Aorta (tissue), 5 donors: Measurements from ENCODE around the gene SCAF4. TPM values are rescaled to one million over a fixed set of nuclear protein-coding genes. Genes with fewer than 3 reads are reported as not detected.
"Not testable (repeated sequence)": the region's sequence is repeated elsewhere in the genome, so short reads cannot be mapped to it uniquely, and the experiment has no call there.

Source experiments
- ATAC-seq: fragments of 200-7000 bp; cut with Tn5 transposase; one replicate; pipeline ENCODE4 v1.9.1; 2022; ENCODE audit warnings: moderate library complexity; ENCODE audit not compliant: low FRiP score
- DNase-seq, 2 donors: peaks; one replicate each; pipeline ENCODE4 v3.0.0-alpha.2; 2020
- H3K27ac ChIP-seq, 2 donors: one replicate each; pipeline ENCODE4 v1.5.1; 2013; ENCODE audit warnings: low read length in 2 of 2, mild to moderate bottlenecking in 2 of 2, moderate library complexity in 2 of 2, control low read depth in 1 of 2, inconsistent platforms in 1 of 2, low read depth in 1 of 2
- H3K27me3 ChIP-seq, 2 donors: one replicate each; pipeline ENCODE4 v1.6.1; 2013; ENCODE audit warnings: control low read depth in 1 of 2, low read length in 1 of 2, mild to moderate bottlenecking in 1 of 2, moderate library complexity in 1 of 2; ENCODE audit not compliant: insufficient read depth in 2 of 2, control insufficient read depth in 1 of 2
- H3K36me3 ChIP-seq, 2 donors: one replicate each; pipeline ENCODE4 v1.6.1; 2013; ENCODE audit warnings: control low read depth in 1 of 2, low read length in 1 of 2, mild to moderate bottlenecking in 1 of 2; ENCODE audit not compliant: insufficient read depth in 2 of 2, control insufficient read depth in 1 of 2
- H3K4me1 ChIP-seq, 2 donors: one replicate each; pipeline ENCODE4 v1.6.1; 2013; ENCODE audit warnings: low read length in 2 of 2, control low read depth in 1 of 2, mild to moderate bottlenecking in 1 of 2, moderate library complexity in 1 of 2; ENCODE audit not compliant: insufficient read depth in 2 of 2, control insufficient read depth in 1 of 2
- H3K4me3 ChIP-seq, 2 donors: one replicate each; pipeline ENCODE4 v1.5.1; 2013; ENCODE audit warnings: low read length in 2 of 2, control low read depth in 1 of 2, mild to moderate bottlenecking in 1 of 2
- H3K9me3 ChIP-seq: one replicate; pipeline ENCODE4 v1.6.1; 2013; ENCODE audit warnings: mild to moderate bottlenecking, low read length; ENCODE audit not compliant: control insufficient read depth
- WGBS, 2 donors: extraction: QIAGEN DNeasy Blood & Tissue Kit; methylation state at CpG; one replicate each; pipeline ENCODE4 v1.1.7; 2013; 5-methylcytosine and 5-hydroxymethylcytosine counted together
- intact Hi-C, 2 donors: fragments of 100-400 bp; cut with DNase I; formaldehyde crosslinking; loops; one replicate each; pipeline versions ENCODE4 v1.14.2 to v1.15.0; 2022
- polyA plus RNA-seq, 2 donors: library from polyadenylated mRNA; stranded (reverse); fragments of 200-250 nt; gene quantifications; one replicate each; pipeline ENCODE4 v1.2.3, GENCODE V29; 2013
- total RNA-seq, 2 donors: library from RNA; stranded (reverse); fragmentation: NEBNext Ultra II Directional; extraction: Animal tissue kit (Norgen Biotek cat#: 25700); gene quantifications; one replicate each; pipeline ENCODE4 v1.2.1, GENCODE V29; 2021
- donor health status: healthy with polysubstance abuse.
- donor health status: Bipolar disorder and iron deficiency.
- donor health status: DM: no; HTN: no; CAD: no.
- donor health status: DM: no; HTN: no; CAD: no.
- donor health status: DM: yes; HTN: yes; CAD: no.

The SCAF4 gene
- total and polyA plus RNA-seq, 4 donors, result 5.3 to 33.9 (median 21.2) TPM

DNA sequence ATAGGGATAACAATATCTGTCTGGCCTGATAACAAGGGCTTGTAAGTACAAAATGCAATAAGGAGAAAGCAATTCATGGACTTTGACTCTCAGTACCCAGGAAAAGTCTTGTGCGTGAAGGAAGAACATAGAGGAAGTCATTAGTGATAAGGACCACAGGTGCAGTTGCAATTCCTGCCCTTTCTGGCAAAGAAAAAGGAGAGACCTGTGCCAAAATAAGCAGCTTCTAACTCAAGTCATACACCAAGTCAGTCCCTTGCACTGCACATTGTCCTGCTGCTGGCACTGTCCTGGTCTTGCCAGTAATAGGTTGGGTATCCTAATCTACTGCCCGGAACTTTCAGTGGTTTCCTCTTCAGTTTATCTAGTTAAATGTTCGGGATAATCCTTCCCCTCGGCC lies 87.3 kb downstream of the SCAF4 start:
- WGBS, 2 donors, result 45 to 57% methylated on average over 4 of the region's 4 CpGs
- ATAC-seq, result no peak
- no peak overlapping the region for H3K27ac ChIP-seq
- no peak for DNase-seq
- intact Hi-C loops, result no loop called here
- H3K4me3 ChIP-seq, result no peak overlapping the region
- peaks cover 1% of the 10 kb centered on the region for H3K9me3 ChIP-seq
- H3K27me3 ChIP-seq, result no peaks in the 10 kb centered on the region
- no peaks in the 10 kb centered on the region for H3K4me1 ChIP-seq
- H3K36me3 ChIP-seq, result no peaks in the 10 kb centered on the region

DNA sequence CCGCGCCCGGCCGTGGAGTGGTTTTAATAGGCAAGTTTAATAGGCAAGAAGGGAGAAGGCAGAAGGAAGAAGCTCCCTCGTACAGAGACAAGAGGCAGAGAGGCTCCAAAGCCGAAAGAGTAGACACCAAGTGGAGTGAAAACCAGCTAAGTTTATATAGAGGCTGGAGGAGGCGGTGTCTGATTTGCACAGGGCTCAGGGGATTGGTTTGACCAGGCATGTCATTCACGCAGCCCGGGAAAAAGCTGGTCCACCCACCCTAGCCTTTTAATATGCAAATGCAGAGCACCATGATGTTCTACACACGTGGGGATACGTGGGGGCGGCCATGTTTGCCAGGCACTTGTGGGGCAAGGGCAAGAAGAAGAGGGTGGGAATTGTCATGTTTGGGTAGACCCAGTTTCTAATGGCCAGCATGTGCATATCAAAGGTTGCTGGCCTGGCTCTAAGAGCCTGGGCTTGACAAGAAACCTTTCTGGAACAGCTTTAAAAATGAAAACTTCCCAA lies 90.4 kb downstream of the SCAF4 start:
- Histone ChIP-seq H3K4me3 (no peak overlapping the region), H3K9me3 (no peaks in the 10 kb centered on the region), H3K36me3 (no peaks in the 10 kb centered on the region), H3K27ac (no peak overlapping the region), H3K27me3 (no peaks in the 10 kb centered on the region), H3K4me1 (no peaks in the 10 kb centered on the region)
- DNase-seq (no peak), ATAC-seq (no peak)
- intact Hi-C loops, result no loop called here
- whole genome bisulfite sequencing, 2 donors, result 95 to 97% methylated on average over 12 of the region's 12 CpGs

DNA sequence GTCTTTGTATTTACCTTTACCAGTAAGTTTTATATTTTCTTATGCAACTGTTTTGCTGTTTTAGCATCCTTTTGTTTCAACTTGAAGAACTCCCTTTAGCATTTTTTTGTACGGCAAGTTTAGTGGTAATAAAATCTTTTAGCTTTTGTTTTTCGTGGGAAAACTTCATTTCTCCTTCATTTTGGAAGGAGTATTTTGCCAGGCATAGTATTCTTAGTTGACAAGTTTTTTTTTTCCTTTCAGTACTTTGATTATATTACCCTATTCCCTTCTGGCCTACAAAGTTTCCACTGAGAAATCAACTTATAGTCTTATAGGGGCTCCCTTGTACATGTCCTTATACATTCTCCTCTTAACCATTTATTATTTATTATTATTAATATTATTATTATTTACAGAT lies 95.0 kb downstream of the SCAF4 start:
- H3K4me3 ChIP-seq, result no peak overlapping the region
- DNase-seq, result no peak
- H3K36me3 ChIP-seq, result no peaks in the 10 kb centered on the region
- intact Hi-C loops, result no loop called here
- no peak for ATAC-seq
- H3K9me3 ChIP-seq, result no peaks in the 10 kb centered on the region
- no peak overlapping the region for H3K27ac ChIP-seq
- H3K27me3 ChIP-seq, result no peaks in the 10 kb centered on the region
- H3K4me1 ChIP-seq, result no peaks in the 10 kb centered on the region
- 76 to 83% methylated on average over 2 of the region's 2 CpGs for WGBS, 2 donors

DNA sequence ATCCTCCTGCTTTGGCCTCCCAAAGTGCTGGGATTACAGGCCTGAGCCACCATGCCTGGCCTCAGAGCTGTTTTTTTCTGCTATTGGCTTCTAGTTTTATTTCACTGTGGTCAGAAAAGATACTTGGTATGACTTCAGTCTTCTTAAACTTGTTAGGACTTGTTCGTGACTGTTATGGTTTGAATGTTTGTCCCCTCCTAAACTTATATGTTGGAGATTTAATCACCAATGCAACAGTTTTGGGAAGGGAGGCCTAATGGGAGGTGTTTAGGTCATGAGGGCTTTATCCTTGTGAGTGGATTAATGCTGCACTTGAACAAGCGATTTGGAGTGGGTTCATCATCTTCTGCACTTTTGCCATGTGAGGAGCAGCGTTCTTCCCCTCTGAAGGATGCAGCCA lies 96.9 kb downstream of the SCAF4 start:
- H3K4me3 ChIP-seq, result no peak overlapping the region
- H3K27ac ChIP-seq, result no peak overlapping the region
- H3K36me3 ChIP-seq, result no peaks in the 10 kb centered on the region
- ATAC-seq (no peak), DNase-seq (no peak)
- WGBS, 2 donors, result 85 to 88% methylated on average over 3 of the region's 3 CpGs
- H3K9me3 ChIP-seq, result no peaks in the 10 kb centered on the region
- intact Hi-C loops, result no loop called here
- H3K4me1 ChIP-seq, result no peaks in the 10 kb centered on the region
- H3K27me3 ChIP-seq, result no peaks in the 10 kb centered on the region

DNA sequence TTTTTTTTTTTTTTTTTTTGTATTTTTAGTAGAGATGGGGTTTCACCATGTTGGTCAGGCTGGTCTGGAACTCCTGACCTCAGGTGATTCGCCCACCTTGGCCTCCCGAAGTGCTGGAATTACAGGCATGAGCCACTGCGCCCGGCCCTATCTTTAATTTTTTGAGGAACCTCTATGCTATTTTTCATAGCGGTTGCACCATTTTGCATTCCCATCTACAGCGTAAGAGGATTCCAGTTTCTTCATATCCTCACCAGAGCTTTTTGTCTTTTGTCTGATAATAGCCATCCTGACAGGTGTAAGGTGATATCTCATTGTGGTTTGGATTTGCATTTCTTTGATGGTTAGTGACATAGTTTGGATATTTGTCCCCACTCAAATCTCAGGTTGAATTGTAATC lies 100.0 kb downstream of the SCAF4 start:
- intact Hi-C loops, result not testable (repeated sequence)
- 97% methylated on average over 6 of the region's 6 CpGs for WGBS, 2 donors

DNA sequence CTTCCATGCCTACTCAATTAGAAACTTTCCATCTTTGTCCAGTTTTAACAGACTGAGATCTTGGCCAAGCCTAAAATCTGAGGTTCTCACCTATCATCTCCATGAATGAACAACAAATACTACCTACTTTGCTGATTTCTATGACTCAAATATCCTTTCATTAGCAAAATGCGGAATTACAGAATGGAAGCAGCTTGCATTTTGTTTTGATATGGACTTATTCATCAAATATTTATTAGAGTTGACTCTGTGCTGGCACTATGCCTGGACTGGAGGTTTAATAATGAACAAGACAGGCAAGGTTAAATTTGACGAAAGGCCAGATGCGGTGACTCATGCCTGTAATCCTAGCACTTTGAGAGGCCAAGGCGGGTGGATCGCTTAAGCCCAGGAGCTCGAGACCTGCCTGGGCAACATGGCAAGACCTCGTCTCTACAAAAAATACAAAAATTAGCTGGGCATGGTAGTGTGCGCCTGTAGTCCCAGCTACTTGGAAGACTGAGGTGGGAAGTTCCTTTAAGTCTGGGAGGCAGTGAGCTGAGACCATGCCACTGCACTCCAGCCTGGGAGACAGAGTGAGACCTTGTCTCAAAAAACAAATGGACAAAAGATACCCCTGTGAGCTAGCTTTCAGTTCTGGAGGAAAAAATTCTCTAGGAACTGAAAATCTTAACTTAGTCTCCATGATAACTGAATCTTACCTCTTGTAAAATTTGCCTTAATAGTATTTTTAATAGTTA lies 101.8 kb downstream of the SCAF4 start:
- WGBS, 2 donors, result 37 to 44% methylated on average over 8 of the region's 8 CpGs
- ATAC-seq, result no peak

More for the DNA sequence above, 100.0 kb downstream of the SCAF4 start:
- ATAC-seq, H3K36me3 ChIP-seq, H3K9me3 ChIP-seq, H3K4me1 ChIP-seq, H3K27ac ChIP-seq, DNase-seq, H3K4me3 ChIP-seq, H3K27me3 ChIP-seq: not testable (repeated sequence)

DNA sequence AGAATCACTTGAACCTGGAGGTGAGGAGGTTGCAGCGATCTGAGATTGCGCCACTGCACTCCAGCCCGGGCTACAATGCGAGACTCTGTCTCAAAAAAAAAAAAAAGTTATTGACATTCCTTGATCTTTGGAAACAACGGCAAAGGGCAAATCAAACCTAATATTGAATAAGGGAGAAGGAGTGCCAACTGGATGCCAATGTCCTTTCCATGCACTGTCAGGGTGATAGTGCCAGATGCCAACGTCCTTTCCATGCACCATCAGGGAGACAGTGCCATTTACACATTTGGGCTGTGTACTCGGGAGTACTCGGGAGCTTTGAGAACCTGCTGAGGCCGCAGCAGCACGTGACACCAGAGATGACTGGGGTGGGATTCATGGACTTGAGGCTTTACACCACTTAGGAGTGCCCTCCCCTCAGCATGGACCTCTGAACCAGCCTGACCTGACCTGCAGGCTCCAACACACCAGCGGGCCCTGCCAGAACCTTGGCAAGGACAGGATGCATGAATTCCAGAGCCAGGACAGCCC lies 106.9 kb downstream of the SCAF4 start:
- WGBS, 2 donors, result 91 to 93% methylated on average over 11 of the region's 11 CpGs
- no peaks in the 10 kb centered on the region for H3K27me3 ChIP-seq
- ATAC-seq, result no peak
- intact Hi-C loops, result no loop called here
- no peak for DNase-seq
- H3K4me3 ChIP-seq, result no peak overlapping the region
- peaks cover 4% of the 10 kb centered on the region for H3K9me3 ChIP-seq
- no peaks in the 10 kb centered on the region for H3K36me3 ChIP-seq
- no peak overlapping the region for H3K27ac ChIP-seq
- no peaks in the 10 kb centered on the region for H3K4me1 ChIP-seq

More for the DNA sequence above, 101.8 kb downstream of the SCAF4 start:
- Histone ChIP-seq H3K36me3 (no peaks in the 10 kb centered on the region), H3K4me1 (no peaks in the 10 kb centered on the region), H3K27ac (no peak overlapping the region), H3K27me3 (no peaks in the 10 kb centered on the region), H3K4me3 (no peak overlapping the region), H3K9me3 (peaks cover 2% of the 10 kb centered on the region)
- intact Hi-C loops, result no loop called here
- peak in 1 of 2 donors; percentile 60 for DNase-seq

DNA sequence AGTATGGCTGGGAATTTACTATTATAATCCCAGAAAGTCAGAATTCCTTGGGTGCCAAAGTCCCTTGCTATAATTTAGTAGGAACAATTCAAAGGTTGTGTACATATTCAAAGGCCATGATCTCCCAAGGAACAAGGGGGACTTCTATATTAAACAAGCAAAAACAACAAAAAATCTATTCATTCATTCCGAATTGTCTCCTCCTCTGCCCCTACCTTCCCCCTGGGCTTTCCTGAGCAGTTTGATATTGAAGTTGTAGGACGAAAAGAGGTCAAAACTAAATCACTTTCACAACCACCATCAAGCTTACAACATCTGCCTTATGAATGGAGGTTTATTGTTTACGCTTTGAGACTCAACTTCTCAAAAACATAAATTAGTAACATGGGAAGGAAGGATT lies 107.7 kb downstream of the SCAF4 start:
- intact Hi-C loops, result no loop called here
- Histone ChIP-seq H3K4me3 (no peak overlapping the region), H3K4me1 (no peaks in the 10 kb centered on the region), H3K27ac (no peak overlapping the region), H3K9me3 (peaks cover 4% of the 10 kb centered on the region), H3K27me3 (no peaks in the 10 kb centered on the region), H3K36me3 (no peaks in the 10 kb centered on the region)
- DNase-seq (no peak), ATAC-seq (no peak)
- 51 to 63% methylated on average over 3 of the region's 3 CpGs for WGBS, 2 donors

DNA sequence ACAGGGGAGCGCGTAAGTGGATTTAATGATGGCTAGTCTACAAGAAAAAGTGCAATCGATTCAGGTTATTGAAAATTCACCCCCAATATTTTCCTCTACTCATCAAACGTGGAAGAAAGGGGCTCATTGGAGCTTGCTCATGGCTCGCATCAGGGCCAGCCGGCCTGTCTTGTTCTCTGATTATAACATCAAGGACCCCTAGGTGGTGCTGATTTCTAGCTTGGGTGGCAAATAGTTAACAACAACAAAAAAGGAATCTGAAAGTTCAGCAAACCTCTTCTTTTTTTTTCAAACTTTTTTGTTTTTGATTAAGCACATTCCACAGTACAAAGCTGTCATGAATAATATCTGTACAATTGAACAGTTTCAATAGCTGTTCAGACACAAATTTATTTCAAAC lies 108.3 kb downstream of the SCAF4 start:
- Histone ChIP-seq H3K27ac (no peak overlapping the region), H3K27me3 (no peaks in the 10 kb centered on the region), H3K4me1 (no peaks in the 10 kb centered on the region), H3K9me3 (peaks cover 5% of the 10 kb centered on the region), H3K4me3 (no peak overlapping the region), H3K36me3 (no peaks in the 10 kb centered on the region)
- 59 to 70% methylated on average over 6 of the region's 6 CpGs for WGBS, 2 donors
- ATAC-seq (no peak), DNase-seq (no peak)
- intact Hi-C loops, result no loop called here
